Liver (tissue), 9 donors: ENCODE measurements around the gene SERINC5. TPM values are rescaled to one million over a fixed set of nuclear protein-coding genes. Genes with fewer than 3 reads are reported as not detected.

ENCODE experiments used
- DNase-seq: peaks from one replicate; pipeline ENCODE4 v3.0.0-alpha.2; 2017; ENCODE audit warnings: low spot score
- H3K27ac ChIP-seq, 2 donors: one replicate each; pipeline ENCODE4 v1.7.0; 2013; ENCODE audit warnings: inconsistent platforms in 2 of 2, low read length in 2 of 2, control low read depth in 1 of 2, low read depth in 1 of 2, mild to moderate bottlenecking in 1 of 2
- H3K27me3 ChIP-seq, 4 donors: one replicate each; pipeline versions ENCODE4 v1.6.1 to v1.7.0; 2013; ENCODE audit warnings: low read length in 3 of 4, inconsistent platforms in 1 of 4, mild to moderate bottlenecking in 1 of 4, moderate library complexity in 1 of 4; ENCODE audit not compliant: control insufficient read depth in 4 of 4, insufficient read depth in 4 of 4
- H3K36me3 ChIP-seq, 4 donors: one replicate each; pipeline versions ENCODE4 v1.6.1 to v1.7.0; 2013; ENCODE audit warnings: low read length in 3 of 4, mild to moderate bottlenecking in 3 of 4, low read depth in 1 of 4, moderate library complexity in 1 of 4; ENCODE audit not compliant: control insufficient read depth in 4 of 4, insufficient read depth in 3 of 4
- H3K4me1 ChIP-seq, 4 donors: one replicate each; pipeline versions ENCODE4 v1.6.1 to v1.7.0; 2013; ENCODE audit warnings: low read length in 3 of 4, mild to moderate bottlenecking in 3 of 4, moderate library complexity in 1 of 4; ENCODE audit not compliant: control insufficient read depth in 4 of 4, insufficient read depth in 4 of 4
- H3K4me3 ChIP-seq, 3 donors: one replicate each; pipeline versions ENCODE4 v1.6.1 to v1.7.0; 2013; ENCODE audit warnings: low read length in 3 of 3, control low read depth in 1 of 3, low read depth in 1 of 3, mild to moderate bottlenecking in 1 of 3
- H3K9ac ChIP-seq, 2 donors: one replicate each; pipeline ENCODE4 v1.7.0; 2013; ENCODE audit warnings: low read length in 2 of 2, mild to moderate bottlenecking in 2 of 2, moderate library complexity in 2 of 2, control low read depth in 1 of 2, low read depth in 1 of 2
- H3K9me3 ChIP-seq, 4 donors: one replicate each; pipeline versions ENCODE4 v1.6.1 to v1.7.0; 2013; ENCODE audit warnings: low read length in 3 of 4; ENCODE audit not compliant: control insufficient read depth in 4 of 4
- CTCF ChIP-seq: fragments of 150-350 bp; IDR thresholded peaks from 2 replicates; pipeline ENCODE4 v1.5.1; 2017; ENCODE audit warnings: improper control_type of control experiment, low read depth, low read length; ENCODE audit not compliant: missing input control
- EGR1 ChIP-seq, 2 donors: IDR thresholded peaks; 2 replicates each; pipeline ENCODE4 v1.6.1; 2016 to 2018; ENCODE audit warnings: antibody characterized with exemption in 2 of 2, low read depth in 2 of 2
- FOXA1 ChIP-seq: IDR thresholded peaks from 2 replicates; pipeline ENCODE4 v1.6.1; 2016; ENCODE audit warnings: antibody characterized with exemption
- FOXA2 ChIP-seq: IDR thresholded peaks from 2 replicates; pipeline ENCODE4 v1.6.1; 2016; ENCODE audit warnings: antibody characterized with exemption
- GABPA ChIP-seq, 2 donors: IDR thresholded peaks in 1 of 2; conservative IDR thresholded peaks in 1 of 2; 2 replicates each; pipeline ENCODE4 v1.6.1; 2016; ENCODE audit warnings: antibody characterized with exemption in 2 of 2, mild to moderate bottlenecking in 1 of 2, moderate library complexity in 1 of 2
- HNF4A ChIP-seq, 2 donors: conservative IDR thresholded peaks; 2 replicates each; pipeline ENCODE4 v1.6.1; 2016; ENCODE audit warnings: antibody characterized with exemption in 2 of 2, mild to moderate bottlenecking in 2 of 2
- HNF4G ChIP-seq: IDR thresholded peaks from 2 replicates; pipeline ENCODE4 v1.6.1; 2016; ENCODE audit warnings: antibody characterized with exemption
- MAX ChIP-seq: IDR thresholded peaks from 2 replicates; pipeline ENCODE4 v1.6.1; 2016; ENCODE audit warnings: antibody characterized with exemption
- RAD21 ChIP-seq, 2 donors: IDR thresholded peaks; 2 replicates each; pipeline ENCODE4 v1.6.1; 2016; ENCODE audit warnings: antibody characterized with exemption in 2 of 2, mild to moderate bottlenecking in 2 of 2
- REST ChIP-seq: IDR thresholded peaks from 2 replicates; pipeline ENCODE4 v1.6.1; 2016; ENCODE audit warnings: antibody characterized with exemption, mild to moderate bottlenecking
- RXRA ChIP-seq, 2 donors: IDR thresholded peaks; 2 replicates each; pipeline ENCODE4 v1.6.1; 2017 to 2018; ENCODE audit warnings: antibody characterized with exemption in 2 of 2, mild to moderate bottlenecking in 1 of 2
- SP1 ChIP-seq: IDR thresholded peaks from 2 replicates; pipeline ENCODE4 v1.6.1; 2018; ENCODE audit warnings: antibody characterized with exemption, mild to moderate bottlenecking
- TAF1 ChIP-seq: conservative IDR thresholded peaks from 2 replicates; pipeline ENCODE4 v1.6.1; 2016; ENCODE audit warnings: antibody characterized with exemption, mild to moderate bottlenecking
- ZBTB33 ChIP-seq: IDR thresholded peaks from 2 replicates; pipeline ENCODE4 v1.6.1; 2016; ENCODE audit warnings: antibody characterized with exemption
- WGBS: extraction: QIAGEN DNeasy Blood & Tissue Kit; methylation state at CpG from one replicate; pipeline ENCODE4 v1.1.7; 2013; 5-methylcytosine and 5-hydroxymethylcytosine counted together
- polyA plus RNA-seq, 2 donors: library from polyadenylated mRNA; stranded (reverse) in 1 of 2; unstranded in 1 of 2; fragments of 200-250 nt in 1 of 2; fragments of >200 nt in 1 of 2; fragmentation: Nextera tagmentation in 1 of 2; extraction: Ambion mirVana in 1 of 2; gene quantifications; one replicate each; pipeline versions ENCODE4 v1.2.1 to v1.2.3, GENCODE V29; 2013 to 2015
- total RNA-seq, 2 donors: library from RNA; depleted of rRNA; stranded (reverse); fragments of >200 nt; gene quantifications; one replicate each; pipeline ENCODE4 v1.2.3, GENCODE V29; 2014
- donor health status: healthy.
- donor health status: healthy.
- donor health status: healthy.
- donor health status: healthy.
- donor health status: healthy.

SERINC5 gene
- total and polyA plus RNA-seq, 4 donors: 22.2 to 82.3 (median 32.0) TPM

GRCh38 chr5:80067531-80068245 is 188.2 kb downstream of the SERINC5 start (continued):
- TF ChIP-seq REST: no peak
- TF ChIP-seq HNF4A (conservative IDR thresholded peaks at IDR 0.05): no peak
- no peak for TF ChIP-seq RXRA (IDR thresholded peaks at IDR 0.05)
- TF ChIP-seq GABPA (IDR thresholded peaks at IDR 0.05 in 1 of 2, conservative IDR thresholded peaks at IDR 0.05 in 1 of 2): no peak
- TF ChIP-seq FOXA2: no peak

GRCh38 chr5:80067016-80067415 is 188.8 kb downstream of the SERINC5 start:
- no peak for DNase-seq
- no peak for TF ChIP-seq RAD21 (IDR thresholded peaks at IDR 0.05)
- no peak for TF ChIP-seq SP1
- TF ChIP-seq FOXA1: no peak
- TF ChIP-seq EGR1 (IDR thresholded peaks at IDR 0.05; ENCODE audit: low read depth in 2 of 2): no peak
- Histone ChIP-seq H3K27ac (no peak overlapping the region), H3K9me3 (no peaks in the 10 kb centered on the region), H3K4me1 (no peaks in the 10 kb centered on the region), H3K36me3 (no peaks in the 10 kb centered on the region), H3K27me3 (no peaks in the 10 kb centered on the region), H3K9ac (no peak overlapping the region), H3K4me3 (no peak overlapping the region)
- 86% methylated on average over 2 of the region's 2 CpGs for WGBS

- Histone ChIP-seq H3K9me3 (no peaks in the 10 kb centered on the region), H3K9ac (no peak overlapping the region)
Observed at GRCh38 chr5:80064124-80064523, 191.7 kb downstream of the SERINC5 start.

More at GRCh38 chr5:80064124-80064523, 191.7 kb downstream of the SERINC5 start:
- Histone ChIP-seq H3K4me1 (no peaks in the 10 kb centered on the region), H3K27me3 (no peaks in the 10 kb centered on the region), H3K4me3 (no peak overlapping the region), H3K27ac (no peak overlapping the region), H3K36me3 (no peaks in the 10 kb centered on the region)
- no peak for DNase-seq
- TF ChIP-seq REST: no peak
- no peak for TF ChIP-seq HNF4G
- no peak for TF ChIP-seq MAX
- no peak for TF ChIP-seq TAF1
- TF ChIP-seq GABPA (IDR thresholded peaks at IDR 0.05 in 1 of 2, conservative IDR thresholded peaks at IDR 0.05 in 1 of 2): no peak
- no peak for TF ChIP-seq CTCF
- TF ChIP-seq ZBTB33: no peak
- TF ChIP-seq HNF4A (conservative IDR thresholded peaks at IDR 0.05): no peak
- no peak for TF ChIP-seq FOXA1
